Esophagus squamous epithelium (tissue), 5 donors: ENCODE results near the gene CNTNAP5. TPM values are rescaled to one million over a fixed set of nuclear protein-coding genes. Genes with fewer than 3 reads are reported as not detected.

Source experiments
- DNase-seq: peaks from one replicate; lab custom pipeline; 2025; lab: John Stamatoyannopoulos, UW
- H3K27ac ChIP-seq, 4 donors: fragments of 200-600 bp; sonication (generic); one replicate each; pipeline ENCODE4 v1.5.1; 2016 to 2019; ENCODE audit warnings: mild to moderate bottlenecking in 1 of 4
- H3K27me3 ChIP-seq, 4 donors: fragments of 200-600 bp; sonication (generic); 1 replicate in 3 of 4; 2 replicates in 1 of 4; pipeline versions ENCODE4 v1.5.1 to v1.6.0; 2017 to 2021; ENCODE audit warnings: antibody characterized with exemption in 1 of 4
- H3K36me3 ChIP-seq, 3 donors: fragments of 200-600 bp; sonication (generic); one replicate each; pipeline ENCODE4 v1.5.1; 2016 to 2019
- H3K4me1 ChIP-seq, 3 donors: fragments of 200-600 bp; sonication (generic); one replicate each; pipeline ENCODE4 v1.5.1; 2017 to 2019
- H3K4me3 ChIP-seq, 4 donors: fragments of 200-600 bp; sonication (generic); 1 replicate in 3 of 4; 2 replicates in 1 of 4; pipeline ENCODE4 v1.5.1; 2016 to 2019; ENCODE audit warnings: mild to moderate bottlenecking in 2 of 4, moderate library complexity in 1 of 4
- H3K9me3 ChIP-seq, 3 donors: fragments of 200-600 bp; sonication (generic); one replicate each; pipeline ENCODE4 v1.5.1; 2016 to 2019
- POLR2A ChIP-seq, 4 donors: fragments of 450-650 bp; IDR thresholded peaks; one replicate each; pipeline ENCODE4 v1.6.1; 2017; ENCODE audit warnings: antibody characterized with exemption in 4 of 4, mild to moderate bottlenecking in 4 of 4, moderate library complexity in 3 of 4
- WGBS, 2 donors: methylation state at CpG; one replicate each; pipeline ENCODE4 v1.1.5; 2018; 5-methylcytosine and 5-hydroxymethylcytosine counted together
- intact Hi-C: fragments of 100-400 bp; cut with DNase I; formaldehyde crosslinking; loops from one replicate; pipeline ENCODE4 v1.15.0; 2022
- total RNA-seq, 4 donors: library from RNA; depleted of rRNA; stranded (reverse); fragments of >200 nt; gene quantifications; one replicate each; pipeline ENCODE4 v1.1.0, GENCODE V29; 2016
- TF ChIP-seq, protein P1 (sequence below), 6 experiments: fragments of 450-650 bp in 4 of 6; fragments of 200-600 bp in 2 of 6; sonication (generic) in 2 of 6; IDR thresholded peaks; one replicate each; pipeline ENCODE4 v1.5.1; 2016 to 2019; ENCODE audit warnings: antibody characterized with exemption in 6 of 6, mild to moderate bottlenecking in 4 of 6, moderate library complexity in 4 of 6
- donor health status: DM: yes; HTN: yes; CAD: no.

The CNTNAP5 gene
- total RNA-seq, 4 donors from 2014 or later = not detected

DNA sequence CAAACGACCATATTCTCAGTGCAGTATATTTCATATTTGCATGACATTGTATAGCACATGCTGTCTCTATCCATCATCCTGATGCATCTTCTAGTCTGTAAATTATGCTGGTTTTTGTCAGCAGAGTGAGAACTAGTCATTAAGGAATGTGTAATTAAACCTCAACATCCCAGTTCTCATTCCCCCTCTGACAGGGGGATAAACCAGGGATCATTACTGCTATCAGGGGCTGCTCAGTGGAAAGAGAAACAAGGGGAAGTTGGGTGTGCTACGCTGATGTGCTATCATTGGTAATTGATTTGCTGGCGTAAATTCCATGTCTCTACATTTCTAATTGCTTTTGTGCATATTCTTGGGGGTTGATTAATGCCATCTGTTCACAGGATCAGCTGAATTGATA is 7.7 kb downstream of the CNTNAP5 start:
- intact Hi-C loops = no loop called here
- H3K4me1 ChIP-seq = no peaks in the 10 kb centered on the region
- H3K27ac ChIP-seq = no peak overlapping the region
- no peaks in the 10 kb centered on the region for H3K27me3 ChIP-seq
- 39 to 59% methylated on average over 3 of the region's 3 CpGs for WGBS, 2 donors
- no peak overlapping the region for H3K4me3 ChIP-seq
- no peak for DNase-seq
- no peaks in the 10 kb centered on the region for H3K9me3 ChIP-seq
- TF ChIP-seq, protein P1, sequence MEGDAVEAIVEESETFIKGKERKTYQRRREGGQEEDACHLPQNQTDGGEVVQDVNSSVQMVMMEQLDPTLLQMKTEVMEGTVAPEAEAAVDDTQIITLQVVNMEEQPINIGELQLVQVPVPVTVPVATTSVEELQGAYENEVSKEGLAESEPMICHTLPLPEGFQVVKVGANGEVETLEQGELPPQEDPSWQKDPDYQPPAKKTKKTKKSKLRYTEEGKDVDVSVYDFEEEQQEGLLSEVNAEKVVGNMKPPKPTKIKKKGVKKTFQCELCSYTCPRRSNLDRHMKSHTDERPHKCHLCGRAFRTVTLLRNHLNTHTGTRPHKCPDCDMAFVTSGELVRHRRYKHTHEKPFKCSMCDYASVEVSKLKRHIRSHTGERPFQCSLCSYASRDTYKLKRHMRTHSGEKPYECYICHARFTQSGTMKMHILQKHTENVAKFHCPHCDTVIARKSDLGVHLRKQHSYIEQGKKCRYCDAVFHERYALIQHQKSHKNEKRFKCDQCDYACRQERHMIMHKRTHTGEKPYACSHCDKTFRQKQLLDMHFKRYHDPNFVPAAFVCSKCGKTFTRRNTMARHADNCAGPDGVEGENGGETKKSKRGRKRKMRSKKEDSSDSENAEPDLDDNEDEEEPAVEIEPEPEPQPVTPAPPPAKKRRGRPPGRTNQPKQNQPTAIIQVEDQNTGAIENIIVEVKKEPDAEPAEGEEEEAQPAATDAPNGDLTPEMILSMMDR (IDR thresholded peaks at IDR 0.05) = no peak
- no peak for TF ChIP-seq POLR2A (IDR thresholded peaks at IDR 0.05)
- no peaks in the 10 kb centered on the region for H3K36me3 ChIP-seq

DNA sequence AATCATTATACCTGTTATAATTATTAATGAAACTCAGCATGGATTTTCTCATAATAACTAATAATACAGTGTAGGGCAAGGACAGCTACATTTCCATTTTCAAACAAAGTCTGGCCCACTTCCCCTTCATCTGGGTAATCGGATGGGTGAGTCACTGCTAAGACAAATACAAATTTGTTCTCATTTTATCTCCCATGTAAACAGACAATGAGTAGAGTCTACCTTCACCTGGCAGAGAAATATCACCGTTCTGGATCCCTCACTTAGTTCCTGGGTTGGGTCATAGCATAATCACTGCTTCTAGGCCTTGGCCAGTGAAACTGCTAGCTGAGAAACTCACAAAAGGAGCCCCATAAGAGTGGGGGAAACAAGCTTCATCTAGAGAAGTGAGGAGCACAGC is 9.2 kb downstream of the CNTNAP5 start:
- Histone ChIP-seq H3K27ac (no peak overlapping the region), H3K4me3 (no peak overlapping the region), H3K27me3 (no peaks in the 10 kb centered on the region), H3K4me1 (no peaks in the 10 kb centered on the region), H3K36me3 (no peaks in the 10 kb centered on the region), H3K9me3 (no peaks in the 10 kb centered on the region)
- intact Hi-C loops = no loop called here
- no peak for DNase-seq
- WGBS, 2 donors = 22 to 48% methylated on average over 2 of the region's 2 CpGs
- no peak for TF ChIP-seq POLR2A (IDR thresholded peaks at IDR 0.05)
- TF ChIP-seq, protein P1 (IDR thresholded peaks at IDR 0.05) = no peak

DNA sequence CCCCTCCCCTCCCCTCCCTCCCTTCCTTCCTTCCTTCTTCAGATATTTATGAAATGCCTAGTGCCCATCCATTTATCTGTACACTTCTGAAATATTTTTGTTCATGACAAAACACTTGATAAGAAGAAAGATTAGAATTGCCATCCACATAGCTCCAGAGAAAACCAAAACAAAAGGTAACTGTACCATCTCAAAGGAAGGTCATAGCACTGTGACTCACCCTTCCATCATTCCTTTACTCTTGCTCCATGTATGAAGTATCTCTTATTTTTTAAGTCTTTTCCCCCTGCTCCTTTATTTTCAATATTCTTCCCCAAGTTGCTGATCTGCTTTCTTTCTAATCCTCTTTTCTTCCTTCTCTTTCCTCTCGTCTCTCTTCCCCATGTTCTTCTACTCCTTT is 9.9 kb downstream of the CNTNAP5 start:
- H3K27me3 ChIP-seq = no peaks in the 10 kb centered on the region
- WGBS, 2 donors = 58 to 83% methylated on average over 1 of the region's 1 CpG

DNA sequence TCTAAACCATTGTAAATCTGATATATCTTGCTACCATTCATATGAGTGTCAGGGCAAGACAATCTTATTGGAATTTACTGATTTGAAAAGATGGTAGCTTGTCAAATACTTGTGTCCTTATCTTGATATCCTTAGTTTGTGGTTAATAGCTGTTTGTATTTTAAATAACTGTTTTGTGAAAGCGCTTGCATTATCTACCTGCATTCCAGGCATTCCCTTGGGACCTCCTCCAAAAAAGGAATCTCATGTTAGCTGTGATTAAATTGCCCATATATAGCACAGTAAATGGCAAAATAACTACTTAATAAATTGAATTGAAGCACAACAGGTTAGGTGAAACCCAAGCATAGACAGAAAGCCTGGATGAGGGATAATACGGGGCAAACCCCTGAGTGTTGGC is 13.9 kb downstream of the CNTNAP5 start:
- no peak overlapping the region for H3K4me3 ChIP-seq
- no peak for DNase-seq
- no peak overlapping the region for H3K27ac ChIP-seq
- H3K27me3 ChIP-seq = no peaks in the 10 kb centered on the region
- H3K9me3 ChIP-seq = no peaks in the 10 kb centered on the region
- intact Hi-C loops = no loop called here
- H3K36me3 ChIP-seq = no peaks in the 10 kb centered on the region
- WGBS, 2 donors = 39 to 67% methylated on average over 1 to 2 of the region's 2 CpGs
- no peak for TF ChIP-seq POLR2A (IDR thresholded peaks at IDR 0.05)
- TF ChIP-seq, protein P1 (IDR thresholded peaks at IDR 0.05) = no peak
- H3K4me1 ChIP-seq = no peaks in the 10 kb centered on the region

More for the DNA sequence above, 9.9 kb downstream of the CNTNAP5 start:
- H3K27ac ChIP-seq = no peak overlapping the region
- DNase-seq = no peak
- intact Hi-C loops = no loop called here
- H3K4me3 ChIP-seq = no peak overlapping the region
- no peaks in the 10 kb centered on the region for H3K9me3 ChIP-seq
- H3K4me1 ChIP-seq = no peaks in the 10 kb centered on the region
- TF ChIP-seq POLR2A (IDR thresholded peaks at IDR 0.05) = no peak
- TF ChIP-seq, protein P1 (IDR thresholded peaks at IDR 0.05) = no peak
- no peaks in the 10 kb centered on the region for H3K36me3 ChIP-seq

DNA sequence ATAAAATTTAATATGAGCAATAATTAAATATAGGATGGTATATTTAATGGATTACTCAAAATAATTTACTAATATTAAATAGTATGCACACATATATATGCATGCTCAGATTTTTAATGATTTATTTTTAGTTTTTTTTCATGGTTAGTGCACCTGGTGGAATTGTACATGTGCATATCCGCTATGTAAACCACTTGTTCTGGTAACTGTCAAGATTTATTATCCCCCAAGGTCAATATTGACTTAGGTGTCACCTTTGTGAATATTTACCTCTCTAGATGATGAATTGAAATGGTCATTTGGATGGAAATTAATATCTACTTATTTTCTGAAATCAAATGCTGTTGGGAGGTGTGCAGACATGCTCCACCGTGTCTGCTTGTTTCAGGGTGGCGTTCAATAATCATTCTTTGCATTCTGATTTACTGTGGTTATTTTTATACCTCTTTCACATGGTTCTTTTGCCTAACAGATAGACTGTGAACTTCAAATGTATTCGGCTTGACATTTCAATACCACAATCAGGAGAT is 14.7 kb downstream of the CNTNAP5 start:
- no peak for DNase-seq
- Histone ChIP-seq H3K4me3 (no peak overlapping the region), H3K27me3 (no peaks in the 10 kb centered on the region), H3K27ac (no peak overlapping the region), H3K9me3 (no peaks in the 10 kb centered on the region), H3K36me3 (no peaks in the 10 kb centered on the region), H3K4me1 (no peaks in the 10 kb centered on the region)
- WGBS, 2 donors = 28 to 55% methylated on average over 4 of the region's 4 CpGs
- intact Hi-C loops = no loop called here
- TF ChIP-seq, protein P1 (IDR thresholded peaks at IDR 0.05) = no peak
